HG03108 (cell line): ENCODE data around the gene TRAK1.
"Not testable (repeated sequence)": the region's sequence is repeated elsewhere in the genome, so short reads cannot be mapped to it uniquely, and the experiment has no call there.

Experiments used
- ATAC-seq: cut with Tn5 transposase; IDR thresholded peaks from one replicate; pipeline ENCODE4 v1.9.1; 2021; ENCODE audit warnings: moderate library complexity; ENCODE audit not compliant: unreplicated experiment

Gene TRAK1, protein sequence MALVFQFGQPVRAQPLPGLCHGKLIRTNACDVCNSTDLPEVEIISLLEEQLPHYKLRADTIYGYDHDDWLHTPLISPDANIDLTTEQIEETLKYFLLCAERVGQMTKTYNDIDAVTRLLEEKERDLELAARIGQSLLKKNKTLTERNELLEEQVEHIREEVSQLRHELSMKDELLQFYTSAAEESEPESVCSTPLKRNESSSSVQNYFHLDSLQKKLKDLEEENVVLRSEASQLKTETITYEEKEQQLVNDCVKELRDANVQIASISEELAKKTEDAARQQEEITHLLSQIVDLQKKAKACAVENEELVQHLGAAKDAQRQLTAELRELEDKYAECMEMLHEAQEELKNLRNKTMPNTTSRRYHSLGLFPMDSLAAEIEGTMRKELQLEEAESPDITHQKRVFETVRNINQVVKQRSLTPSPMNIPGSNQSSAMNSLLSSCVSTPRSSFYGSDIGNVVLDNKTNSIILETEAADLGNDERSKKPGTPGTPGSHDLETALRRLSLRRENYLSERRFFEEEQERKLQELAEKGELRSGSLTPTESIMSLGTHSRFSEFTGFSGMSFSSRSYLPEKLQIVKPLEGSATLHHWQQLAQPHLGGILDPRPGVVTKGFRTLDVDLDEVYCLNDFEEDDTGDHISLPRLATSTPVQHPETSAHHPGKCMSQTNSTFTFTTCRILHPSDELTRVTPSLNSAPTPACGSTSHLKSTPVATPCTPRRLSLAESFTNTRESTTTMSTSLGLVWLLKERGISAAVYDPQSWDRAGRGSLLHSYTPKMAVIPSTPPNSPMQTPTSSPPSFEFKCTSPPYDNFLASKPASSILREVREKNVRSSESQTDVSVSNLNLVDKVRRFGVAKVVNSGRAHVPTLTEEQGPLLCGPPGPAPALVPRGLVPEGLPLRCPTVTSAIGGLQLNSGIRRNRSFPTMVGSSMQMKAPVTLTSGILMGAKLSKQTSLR

DNA sequence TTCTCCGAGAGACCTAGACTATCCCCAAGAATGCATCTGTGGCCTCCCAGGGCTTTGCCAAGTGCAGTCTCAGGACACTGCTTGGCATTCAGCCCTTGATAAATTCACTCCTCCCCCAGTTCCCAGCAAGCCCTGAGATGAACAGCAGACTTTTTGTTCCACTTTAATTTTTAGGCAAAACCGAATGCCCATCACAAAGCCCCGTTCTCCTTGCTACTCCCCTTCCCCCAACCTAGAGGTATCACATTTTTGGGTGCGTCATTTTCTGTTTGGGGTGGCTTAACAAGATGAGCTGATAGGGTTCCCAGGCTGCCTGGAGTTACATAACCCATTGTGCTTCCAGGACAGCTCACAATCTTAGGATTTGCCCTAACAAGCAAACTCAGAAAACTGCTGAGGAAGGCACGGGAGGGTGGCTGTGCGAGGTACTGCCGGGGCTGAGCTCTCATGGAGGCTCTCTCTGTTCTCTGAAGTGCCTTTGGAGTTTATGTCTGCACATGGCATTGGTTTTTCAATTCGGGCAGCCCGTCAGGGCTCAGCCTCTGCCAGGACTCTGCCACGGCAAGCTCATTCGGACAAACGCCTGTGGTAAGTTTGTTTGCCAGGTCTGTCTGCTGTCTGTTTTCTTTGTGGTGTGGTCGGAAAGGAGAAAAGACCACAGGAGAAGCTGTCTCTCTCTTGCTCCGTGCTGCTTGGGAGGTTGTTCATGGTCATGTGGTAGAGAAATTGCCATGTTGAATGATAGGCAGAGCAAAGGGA lies at the start of gene TRAK1:
TRAK1 (plus strand) TSS at position 385 of the 759 bp plus-strand sequence; CDS start at position 498, 113 bp downstream.
- no peak for ATAC-seq

DNA sequence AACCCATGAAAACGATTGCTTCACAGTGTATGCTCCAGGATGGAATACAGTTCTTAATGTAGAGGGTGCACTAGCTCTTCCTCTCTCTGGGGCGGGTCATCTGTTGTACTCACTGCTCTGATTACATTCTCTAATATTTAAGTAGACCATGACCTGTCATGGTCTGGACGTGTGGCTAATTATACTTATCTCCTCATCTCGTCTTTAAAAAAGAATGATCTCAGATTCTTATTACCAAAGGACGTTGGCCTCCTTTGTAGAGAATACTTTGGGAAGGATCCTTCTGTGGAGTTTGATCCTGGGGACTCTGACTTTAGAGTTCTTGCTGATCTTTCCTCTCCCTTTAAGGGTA lies 48.4 kb upstream of the TRAK1 start:
- ATAC-seq, result no peak

DNA sequence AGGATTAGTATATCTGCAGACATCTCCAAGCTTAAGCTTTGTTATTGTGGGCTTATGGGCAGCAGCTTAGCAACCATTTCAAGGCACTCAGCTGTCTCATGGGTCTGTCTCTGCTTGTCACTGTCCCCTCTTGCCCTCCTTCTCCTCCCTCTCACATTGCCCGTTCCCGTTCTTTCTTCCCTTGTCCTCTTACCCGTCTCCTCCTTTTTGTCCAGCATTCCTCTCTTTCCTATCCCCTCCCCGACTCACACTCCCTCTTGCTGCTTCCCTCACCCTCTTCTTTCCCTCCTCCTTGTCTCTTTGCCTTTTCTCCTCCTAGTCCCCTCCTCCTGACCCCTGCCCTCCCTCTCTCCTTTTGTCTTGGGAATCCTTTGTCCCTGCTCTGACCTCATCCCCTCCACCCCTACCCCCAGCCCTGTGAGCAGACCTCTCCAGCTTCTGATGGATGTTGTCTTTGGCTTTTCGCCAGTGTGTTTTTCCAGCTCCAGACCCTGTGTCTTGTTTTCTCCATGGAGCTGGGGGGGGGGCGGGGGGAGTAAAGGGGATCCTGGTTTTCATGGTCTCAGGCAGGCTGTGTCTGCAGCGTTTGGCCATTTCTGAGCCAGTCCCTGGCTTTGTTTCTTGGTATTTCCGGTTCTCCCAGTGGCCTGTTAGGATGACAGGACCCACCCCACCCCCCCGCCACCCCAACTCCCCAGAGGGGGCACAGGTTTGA lies 47.9 kb upstream of the TRAK1 start:
- ATAC-seq, result no peak

DNA sequence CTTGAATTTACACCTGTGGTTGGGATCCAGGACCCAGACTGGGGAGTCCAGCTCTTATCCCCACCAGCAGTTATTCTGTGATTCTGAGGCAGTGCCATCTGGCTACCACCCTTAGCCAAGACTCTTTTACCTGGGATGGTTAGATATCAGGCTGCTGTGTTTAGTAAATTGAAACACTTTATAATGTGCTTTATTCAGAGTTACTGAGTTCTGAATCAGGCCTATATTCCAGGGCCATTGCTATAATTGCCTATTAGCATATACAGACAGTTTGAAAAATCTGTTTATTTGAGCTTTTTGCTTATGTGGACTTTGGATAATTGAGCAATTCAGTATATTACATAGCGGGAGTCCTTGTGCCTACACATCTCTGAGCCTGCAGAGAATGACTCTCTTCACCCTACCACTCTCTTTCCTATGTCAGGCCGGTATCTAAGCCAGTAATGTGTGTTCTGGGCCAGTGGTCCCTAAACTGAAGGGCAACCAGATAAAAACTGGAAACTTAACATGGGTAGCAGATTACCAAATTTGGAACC lies 45.4 kb upstream of the TRAK1 start:
- no peak for ATAC-seq

DNA sequence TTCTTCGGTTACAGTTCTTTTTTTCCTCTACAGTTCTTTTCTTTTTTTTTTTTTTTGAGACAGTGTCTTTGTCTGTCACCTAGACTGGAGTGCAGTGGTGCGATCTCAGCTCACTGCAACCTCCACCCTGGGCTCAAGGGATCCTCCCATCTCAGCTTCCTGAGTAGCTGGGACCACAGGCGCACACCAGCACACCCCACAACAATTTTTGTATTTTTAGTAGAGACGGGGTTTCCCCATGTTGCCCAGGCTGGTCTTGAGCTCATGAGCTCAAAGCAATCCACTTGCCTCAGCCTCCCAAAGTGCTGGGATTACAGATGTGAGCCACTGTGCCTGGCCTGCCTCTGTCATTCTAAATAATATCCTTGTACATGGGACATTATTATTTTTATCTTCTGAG lies 42.6 kb upstream of the TRAK1 start:
- not testable (repeated sequence) for ATAC-seq

DNA sequence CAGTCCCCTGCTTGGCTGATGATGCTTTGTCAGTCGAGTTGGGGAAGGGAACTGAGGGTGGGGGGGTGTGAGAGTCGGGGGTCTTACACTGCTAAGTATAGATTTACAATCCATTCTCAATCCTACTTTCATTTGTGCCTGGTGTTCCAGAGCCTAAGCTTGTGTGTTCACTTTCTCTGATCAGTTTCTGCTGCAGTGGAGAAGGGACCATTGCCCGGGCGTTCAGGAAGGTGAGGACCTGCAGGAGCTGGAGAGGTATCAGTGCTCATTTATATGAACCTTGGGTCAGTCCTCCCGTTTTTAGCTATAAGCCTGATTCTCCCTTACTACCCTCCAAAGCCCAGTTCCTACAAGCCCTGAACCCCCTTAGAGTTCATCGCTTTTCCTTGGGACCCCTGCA lies 41.0 kb upstream of the TRAK1 start:
- no peak for ATAC-seq

DNA sequence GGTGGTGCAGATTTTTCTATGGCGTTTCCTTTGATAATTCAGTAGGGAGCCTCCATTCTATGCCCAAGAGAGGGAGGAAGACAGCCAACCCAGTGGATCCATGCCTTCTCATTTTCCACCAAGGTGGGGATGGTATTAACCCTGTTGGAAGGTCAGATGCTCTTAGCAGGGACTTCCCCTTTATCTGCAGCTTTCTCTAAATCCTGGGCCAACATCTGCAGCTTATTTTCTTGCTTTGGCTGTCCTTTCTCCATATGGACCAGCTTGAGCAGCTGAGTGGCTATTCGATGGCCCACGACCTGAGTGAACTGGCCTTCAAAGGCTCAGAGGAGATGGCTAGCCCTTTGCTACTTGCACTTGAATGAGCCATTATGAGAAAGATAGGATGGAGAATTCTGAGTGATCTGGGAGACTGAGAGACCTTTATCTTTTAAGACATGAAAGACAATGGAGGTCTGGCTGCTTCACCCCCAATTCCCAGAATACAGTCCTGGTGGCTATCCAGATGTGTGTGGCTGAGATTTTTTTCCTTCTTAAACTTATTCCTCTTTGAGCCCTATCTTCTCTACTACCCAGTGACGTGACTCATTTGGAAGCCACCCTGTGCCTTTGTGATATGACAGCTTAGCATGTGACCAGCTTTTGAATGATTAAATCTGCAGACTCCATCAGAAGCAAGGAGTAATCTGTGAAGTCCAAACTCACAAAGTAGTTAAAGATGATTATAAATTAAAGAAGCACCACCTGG lies 39.6 kb upstream of the TRAK1 start:
- ATAC-seq, result no peak

DNA sequence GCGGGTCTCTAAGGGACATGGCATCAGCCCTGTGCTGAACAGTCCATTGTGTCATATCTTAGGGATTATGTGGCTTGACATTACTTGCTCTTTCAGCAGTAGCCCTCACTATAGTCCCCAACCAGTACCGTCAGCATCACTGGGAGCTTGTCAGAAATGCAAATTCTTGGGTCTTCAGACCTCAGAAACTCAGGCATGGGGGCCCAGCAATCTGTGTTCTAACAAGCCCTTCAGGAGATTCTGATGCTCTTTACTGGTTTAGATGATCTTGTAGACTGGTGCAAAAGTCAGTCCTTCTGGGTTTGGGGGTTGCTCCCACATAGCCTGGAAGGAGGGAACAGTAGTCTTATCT lies 39.0 kb upstream of the TRAK1 start:
- no peak for ATAC-seq

DNA sequence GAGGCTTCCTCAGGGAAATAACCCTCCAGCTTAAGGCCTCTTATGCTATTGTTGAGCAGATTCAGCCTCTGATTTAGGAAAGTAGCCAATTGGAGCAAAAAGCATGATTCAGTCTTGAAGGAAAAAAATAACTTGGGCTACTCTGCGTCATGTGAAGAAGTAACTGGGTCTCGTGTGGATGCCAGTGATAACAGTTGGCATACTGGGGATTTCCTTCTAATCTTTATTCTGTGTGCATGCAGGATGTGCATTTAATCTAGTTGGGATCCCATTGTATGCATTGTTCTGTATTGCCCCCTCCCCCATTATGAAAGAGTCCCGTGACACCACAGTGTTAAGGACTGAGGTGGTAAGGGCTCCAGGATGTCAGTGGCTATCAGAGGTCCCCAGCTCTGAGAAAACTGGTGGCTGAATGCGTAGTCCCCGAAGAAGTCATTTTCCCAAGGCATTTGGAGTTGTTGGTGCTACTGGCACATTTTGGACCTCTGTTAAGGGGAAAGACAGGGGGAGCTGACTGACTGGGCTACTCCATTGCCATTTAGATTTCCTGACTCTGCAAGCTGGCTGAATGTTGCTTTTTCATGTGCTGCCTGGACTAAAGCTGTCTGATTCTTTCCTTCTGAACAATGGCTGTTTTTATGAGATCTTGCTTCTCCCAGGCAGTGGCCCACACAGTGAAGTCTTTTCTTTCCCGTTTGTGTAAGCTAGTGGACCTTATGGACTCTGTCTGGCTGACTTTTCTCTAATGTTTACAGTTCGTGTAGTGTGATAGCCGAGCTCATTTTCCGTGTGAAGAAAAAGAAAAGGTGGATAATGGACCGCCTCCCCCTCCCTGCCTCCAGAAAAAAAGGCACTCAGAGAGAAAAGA lies 38.4 kb upstream of the TRAK1 start:
- ATAC-seq, result no peak

DNA sequence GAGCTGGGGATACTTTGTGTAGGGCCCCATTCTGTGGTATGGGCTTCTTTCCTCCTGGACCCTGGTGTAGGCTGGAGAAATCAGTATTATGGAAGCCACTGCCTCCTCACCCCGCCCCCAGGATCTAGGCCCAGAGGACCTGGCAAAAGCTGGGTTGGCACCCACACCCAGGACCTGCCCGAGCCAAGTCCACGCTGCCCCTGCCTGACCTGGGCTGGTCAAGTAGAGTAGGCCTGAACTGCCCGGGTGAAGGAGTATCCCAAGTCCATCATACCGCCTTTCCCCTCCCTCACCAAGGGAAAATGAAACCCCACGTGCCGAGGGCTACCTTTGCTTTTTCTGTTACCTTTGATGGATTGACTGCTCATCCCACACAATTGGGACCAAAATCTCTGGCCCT lies 37.7 kb upstream of the TRAK1 start:
- no peak for ATAC-seq

DNA sequence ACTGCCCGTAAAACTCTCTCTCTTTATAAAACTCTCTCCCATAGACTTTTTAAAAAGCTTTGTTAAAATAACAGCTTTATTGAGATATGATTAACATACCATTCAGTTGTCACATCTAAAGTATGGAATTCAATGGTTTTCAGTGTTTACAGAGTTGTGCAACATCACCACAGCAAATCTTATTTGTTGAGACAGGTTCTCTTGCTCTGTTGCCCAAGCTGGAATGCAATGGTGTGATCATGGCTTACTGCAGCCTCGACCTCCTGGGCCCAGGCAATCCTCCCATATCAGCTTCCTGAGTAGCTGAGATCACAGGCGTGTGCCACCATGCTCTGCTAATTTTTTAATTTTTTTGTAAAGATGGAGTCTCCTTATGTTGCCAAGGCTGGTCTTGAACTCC lies 35.9 kb upstream of the TRAK1 start:
- no peak for ATAC-seq

DNA sequence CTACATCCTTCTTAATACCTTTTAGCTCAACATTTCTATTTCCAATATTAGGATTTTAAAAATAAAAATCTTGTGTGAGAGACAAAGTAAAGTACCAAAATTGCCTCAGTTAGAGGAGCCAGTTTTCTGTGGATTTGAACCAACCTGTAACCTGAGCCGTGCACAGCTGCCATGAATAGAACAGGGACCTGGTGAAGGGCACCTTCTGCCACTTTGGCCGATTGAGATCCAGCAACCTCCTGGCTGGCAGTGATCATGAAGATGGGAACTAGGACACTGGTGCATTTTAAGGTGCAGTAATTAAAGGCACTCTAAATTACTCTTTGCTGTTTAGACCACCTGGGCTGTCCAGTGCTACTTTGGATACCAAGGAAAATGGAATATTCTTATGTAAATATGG lies 34.3 kb upstream of the TRAK1 start:
- ATAC-seq, result no peak

DNA sequence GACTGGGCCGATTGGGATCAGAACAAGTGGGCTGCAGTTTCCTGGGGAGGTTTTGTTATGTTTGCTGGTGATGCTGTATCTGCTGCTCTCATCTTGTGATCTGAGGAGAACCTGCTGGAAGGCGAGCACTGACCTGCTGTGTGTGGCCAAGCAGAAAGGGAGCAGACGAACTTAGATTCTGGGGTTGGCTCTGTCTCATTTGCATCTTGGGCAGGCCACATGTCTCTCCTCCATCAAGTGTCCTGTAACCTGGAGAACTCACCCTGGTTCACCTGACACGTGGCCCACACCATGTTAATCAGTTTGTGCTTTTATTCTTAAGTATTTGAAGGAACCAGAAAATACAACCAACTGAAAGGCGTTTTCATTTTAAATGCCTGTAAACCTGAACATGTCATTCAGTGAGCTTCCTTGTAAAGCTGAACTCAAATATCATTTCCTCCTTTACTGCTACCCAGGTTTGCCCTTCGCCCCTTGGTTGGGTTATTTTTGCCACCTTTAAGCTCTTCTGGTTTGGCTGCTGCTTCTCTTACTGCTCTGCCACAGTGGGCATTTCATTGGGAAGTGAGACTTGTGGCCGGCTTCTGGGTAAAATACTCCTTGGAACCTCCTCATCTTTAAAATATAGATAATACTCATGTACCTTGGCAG lies 33.5 kb upstream of the TRAK1 start:
- ATAC-seq, result peak; percentile 73

DNA sequence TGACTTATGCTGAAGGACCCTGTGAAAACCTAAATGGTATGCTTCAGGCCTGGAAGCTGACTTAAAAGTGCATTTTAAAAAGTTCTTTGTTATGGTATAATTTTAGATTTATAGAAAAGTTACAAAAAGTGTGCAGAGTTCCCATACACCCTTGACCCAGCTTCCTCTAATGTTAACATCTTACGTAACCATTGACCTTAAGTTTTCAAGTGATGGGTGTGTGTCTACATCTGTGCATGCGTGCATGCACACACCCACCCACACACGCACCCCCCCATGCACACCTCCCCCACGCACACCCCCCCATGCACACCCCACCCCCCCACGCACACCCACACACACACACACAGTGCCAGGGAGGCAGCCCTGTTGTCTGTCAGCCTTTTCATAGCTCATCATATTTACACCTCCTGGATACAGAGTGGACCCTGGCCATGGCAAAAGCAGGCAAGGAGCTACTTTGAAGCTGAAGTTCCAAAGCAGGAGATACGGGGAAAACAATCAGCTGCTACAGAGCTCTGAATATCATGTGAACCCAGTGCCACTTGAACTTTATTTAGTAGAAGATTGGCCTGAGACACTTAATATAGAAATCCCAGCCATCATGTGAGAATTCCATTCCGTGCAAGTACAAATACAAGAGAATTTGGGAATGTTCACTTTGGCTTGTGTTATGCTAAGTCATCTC lies 30.0 kb upstream of the TRAK1 start:
- no peak for ATAC-seq

DNA sequence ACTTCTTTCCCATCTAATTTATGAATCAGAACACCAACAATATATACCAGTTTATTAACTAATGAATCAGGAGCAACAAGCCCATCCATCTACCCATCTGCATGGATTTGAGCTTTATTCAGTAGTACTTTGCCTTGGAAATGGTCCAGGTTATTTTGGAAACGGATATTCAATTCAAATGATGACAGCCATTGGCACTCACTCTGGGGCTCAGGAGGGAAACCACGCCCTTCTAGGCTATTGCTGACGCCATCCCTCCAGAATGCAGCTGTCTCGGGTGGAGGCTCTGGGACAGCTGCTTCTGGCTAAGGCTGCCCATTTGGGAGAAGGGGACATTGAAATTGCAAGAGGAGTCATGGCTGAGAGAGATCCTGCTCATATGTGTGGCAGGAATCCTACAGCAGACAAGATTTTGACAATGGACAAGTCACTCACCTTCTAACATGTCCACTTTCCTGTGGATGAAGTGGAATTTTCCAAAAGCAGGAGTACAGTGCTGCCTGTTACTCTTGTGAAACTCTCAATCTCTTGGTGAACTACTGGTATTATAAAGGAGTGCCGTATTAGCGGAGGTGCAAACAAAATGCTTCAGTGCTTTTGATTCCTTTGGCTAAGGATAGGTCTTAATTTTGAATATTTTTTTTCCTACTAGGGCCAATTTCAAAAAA lies 29.3 kb upstream of the TRAK1 start:
- ATAC-seq, result no peak

DNA sequence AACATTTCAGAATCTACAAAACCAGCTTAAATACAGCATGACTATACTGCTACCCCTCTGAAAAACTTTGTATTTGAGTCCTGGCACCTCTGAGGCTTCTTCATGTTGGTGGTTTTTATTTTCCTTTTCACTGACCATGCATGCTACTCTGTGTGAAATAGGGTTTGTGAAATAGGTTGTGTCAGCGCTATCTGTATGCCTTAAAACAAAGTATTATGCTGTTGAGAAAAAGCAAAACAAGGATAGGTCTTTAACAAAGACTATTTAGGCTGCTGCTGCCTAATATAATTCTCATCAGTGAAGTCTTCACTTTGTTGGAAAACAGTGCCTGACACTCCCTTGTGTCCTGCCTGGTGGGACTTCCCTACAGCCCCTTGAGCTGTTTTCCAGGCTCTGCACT lies 28.7 kb upstream of the TRAK1 start:
- ATAC-seq, result no peak

DNA sequence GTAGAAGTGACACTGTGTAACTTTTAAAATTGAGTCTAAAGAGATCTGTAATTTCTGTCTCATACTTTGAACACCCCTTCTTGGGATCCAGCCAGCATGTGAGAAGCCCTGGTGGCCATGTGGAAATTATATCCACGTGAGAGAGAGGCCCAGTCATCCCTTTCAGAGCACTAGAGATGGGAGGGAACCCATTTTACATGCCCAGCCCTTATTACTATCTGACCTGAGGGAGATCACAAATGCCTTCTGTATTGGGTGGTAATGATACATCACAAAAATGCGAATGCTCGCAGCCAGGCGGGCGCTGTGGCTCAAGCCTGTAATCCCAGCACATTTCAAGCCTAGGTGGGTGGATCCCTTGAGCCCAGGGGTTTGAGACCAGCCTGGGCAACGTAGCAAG lies 27.3 kb upstream of the TRAK1 start:
- ATAC-seq, result no peak
